ENCODE results near the gene VSTM2L. TPM values are rescaled to one million over a fixed set of nuclear protein-coding genes. Genes with fewer than 3 reads are reported as not detected.

VSTM2L gene
- polyA plus RNA-seq, 2 of the 4 experiments (the other 2 are of a cell fraction): 2.0 to 5.8 TPM

DNA sequence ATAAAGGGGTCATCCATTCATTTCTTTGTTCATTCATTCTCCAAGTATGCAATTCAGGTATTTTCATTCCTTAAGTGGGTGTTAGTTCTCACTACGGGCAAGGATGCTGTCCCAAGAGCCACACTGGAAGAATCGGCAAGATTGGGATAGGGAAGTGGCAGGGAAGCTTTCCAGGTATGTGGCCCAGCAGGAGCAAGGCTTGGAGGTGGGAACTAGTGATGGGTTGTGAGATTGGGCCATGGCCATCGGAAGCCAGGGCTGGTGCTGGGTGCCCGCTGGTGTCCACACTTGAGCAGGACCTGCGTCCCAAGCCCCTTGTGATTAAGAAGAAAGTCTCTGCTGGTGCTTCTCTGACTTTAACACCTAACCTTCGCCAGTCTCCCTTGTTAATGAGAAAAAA lies 15.1 kb downstream of the VSTM2L start:
- no peak for ATAC-seq
- 72% methylated on average over 6 of the region's 6 CpGs for WGBS (ENCODE audit: missing lambda C conversion rate)
- ChIA-PET CTCF (interaction anchor here (1.2 to 1.9 kb wide), 3 partner anchors 15 to 74 kb away, joined by 4 to 7 read pairs (median 4); partner anchors contain the start of gene VSTM2L), POLR2A (no interaction called here)
- TF ChIP-seq CBX8 (IDR thresholded peaks at IDR 0.05) (no peak), RAD21 (conservative IDR thresholded peaks at IDR 0.05 in 1 of 2, IDR thresholded peaks at IDR 0.05 in 1 of 2) (no peak), KDM1A (IDR thresholded peaks at IDR 0.05; ENCODE audit: low read depth) (no peak), RARB (CRISPR knock-in tag; IDR thresholded peaks at IDR 0.05) (no peak), RFX5 (IDR thresholded peaks at IDR 0.05) (no peak), PHF8 (IDR thresholded peaks at IDR 0.05; ENCODE audit: borderline replicate concordance, low read depth) (no peak), TFCP2L1 (CRISPR knock-in tag; IDR thresholded peaks at IDR 0.05) (no peak), HDAC2 (IDR thresholded peaks at IDR 0.05) (no peak), EHF (CRISPR knock-in tag; IDR thresholded peaks at IDR 0.05) (no peak), EP300 (IDR thresholded peaks at IDR 0.05) (no peak), HOXB5 (CRISPR knock-in tag; IDR thresholded peaks at IDR 0.05) (no peak), CEBPB (IDR thresholded peaks at IDR 0.05) (no peak), POLR2AphosphoS2 (conservative IDR thresholded peaks at IDR 0.05; ENCODE audit: low read length) (no peak)
- TF ChIP-seq, protein P1, sequence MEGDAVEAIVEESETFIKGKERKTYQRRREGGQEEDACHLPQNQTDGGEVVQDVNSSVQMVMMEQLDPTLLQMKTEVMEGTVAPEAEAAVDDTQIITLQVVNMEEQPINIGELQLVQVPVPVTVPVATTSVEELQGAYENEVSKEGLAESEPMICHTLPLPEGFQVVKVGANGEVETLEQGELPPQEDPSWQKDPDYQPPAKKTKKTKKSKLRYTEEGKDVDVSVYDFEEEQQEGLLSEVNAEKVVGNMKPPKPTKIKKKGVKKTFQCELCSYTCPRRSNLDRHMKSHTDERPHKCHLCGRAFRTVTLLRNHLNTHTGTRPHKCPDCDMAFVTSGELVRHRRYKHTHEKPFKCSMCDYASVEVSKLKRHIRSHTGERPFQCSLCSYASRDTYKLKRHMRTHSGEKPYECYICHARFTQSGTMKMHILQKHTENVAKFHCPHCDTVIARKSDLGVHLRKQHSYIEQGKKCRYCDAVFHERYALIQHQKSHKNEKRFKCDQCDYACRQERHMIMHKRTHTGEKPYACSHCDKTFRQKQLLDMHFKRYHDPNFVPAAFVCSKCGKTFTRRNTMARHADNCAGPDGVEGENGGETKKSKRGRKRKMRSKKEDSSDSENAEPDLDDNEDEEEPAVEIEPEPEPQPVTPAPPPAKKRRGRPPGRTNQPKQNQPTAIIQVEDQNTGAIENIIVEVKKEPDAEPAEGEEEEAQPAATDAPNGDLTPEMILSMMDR (IDR thresholded peaks at IDR 0.05): no peak
- TF ChIP-seq, protein P2, sequence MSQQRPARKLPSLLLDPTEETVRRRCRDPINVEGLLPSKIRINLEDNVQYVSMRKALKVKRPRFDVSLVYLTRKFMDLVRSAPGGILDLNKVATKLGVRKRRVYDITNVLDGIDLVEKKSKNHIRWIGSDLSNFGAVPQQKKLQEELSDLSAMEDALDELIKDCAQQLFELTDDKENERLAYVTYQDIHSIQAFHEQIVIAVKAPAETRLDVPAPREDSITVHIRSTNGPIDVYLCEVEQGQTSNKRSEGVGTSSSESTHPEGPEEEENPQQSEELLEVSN (IDR thresholded peaks at IDR 0.05; ENCODE audit: borderline replicate concordance, low read depth): no peak
- Histone ChIP-seq H3K4me1 (no peaks in the 10 kb centered on the region; the same call in 2 of the 3 replicates), H3K27ac (no peak overlapping the region), H3K4me3 (no peak overlapping the region), H3K9me3 (no peaks in the 10 kb centered on the region), H3K4me2 (no peak overlapping the region)
- FAIRE-seq: no peak
- DNase-seq (ENCODE audit: low read depth in 1 of 2, low spot score in 1 of 2): no peak

DNA sequence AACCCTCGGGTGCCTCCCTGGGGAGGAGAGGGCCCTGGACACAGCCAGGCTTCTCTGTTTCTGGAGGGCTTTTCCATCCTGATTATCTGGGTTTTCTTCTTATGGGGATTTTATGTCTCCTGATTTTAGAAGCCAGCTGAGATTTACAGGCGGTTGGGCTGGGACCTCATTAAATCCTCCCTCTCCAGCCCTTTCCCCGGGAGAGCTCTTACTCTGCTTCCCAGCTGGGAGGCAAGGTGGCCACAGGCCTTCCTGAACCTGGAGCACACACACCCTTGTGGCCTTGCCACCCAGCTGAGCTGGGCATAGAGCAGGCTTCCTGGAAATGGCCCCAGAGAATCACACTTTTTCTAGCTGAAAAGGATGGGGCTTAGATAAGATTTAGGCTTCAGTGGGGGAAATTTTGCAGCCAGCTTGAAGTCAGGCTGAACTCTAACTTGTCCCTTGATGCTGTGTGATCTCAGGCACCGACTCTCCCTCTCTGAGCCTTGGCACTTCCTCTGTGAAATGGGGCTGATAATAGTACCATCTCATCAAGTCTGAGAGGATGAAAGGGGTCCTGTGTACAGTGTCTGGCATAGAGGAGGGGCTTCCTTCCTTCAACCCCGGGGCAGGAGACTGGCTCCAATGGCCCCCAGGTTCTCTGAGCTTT lies 16.6 kb downstream of the VSTM2L start:
- Histone ChIP-seq H3K9me3 (no peaks in the 10 kb centered on the region), H3K4me1 (no peaks in the 10 kb centered on the region; the same call in 2 of the 3 replicates), H3K4me3 (no peak overlapping the region), H3K27ac (no peak overlapping the region), H3K4me2 (no peak overlapping the region)
- 34% methylated on average over 5 of the region's 5 CpGs for WGBS (ENCODE audit: missing lambda C conversion rate)
- DNase-seq (ENCODE audit: low read depth in 1 of 2, low spot score in 1 of 2): no peak
- ATAC-seq: no peak
- ChIA-PET CTCF (interaction anchor here (1.0 to 1.9 kb wide), 5 partner anchors 12 to 300 kb away, joined by 3 to 7 read pairs (median 4); partner anchors contain the start of gene VSTM2L), POLR2A (no interaction called here)
- no peak for FAIRE-seq
- peak; percentile 26 for TF ChIP-seq ZFP36 (IDR thresholded peaks at IDR 0.05; ENCODE audit: borderline replicate concordance, partially characterized antibody)
- TF ChIP-seq, protein P3, sequence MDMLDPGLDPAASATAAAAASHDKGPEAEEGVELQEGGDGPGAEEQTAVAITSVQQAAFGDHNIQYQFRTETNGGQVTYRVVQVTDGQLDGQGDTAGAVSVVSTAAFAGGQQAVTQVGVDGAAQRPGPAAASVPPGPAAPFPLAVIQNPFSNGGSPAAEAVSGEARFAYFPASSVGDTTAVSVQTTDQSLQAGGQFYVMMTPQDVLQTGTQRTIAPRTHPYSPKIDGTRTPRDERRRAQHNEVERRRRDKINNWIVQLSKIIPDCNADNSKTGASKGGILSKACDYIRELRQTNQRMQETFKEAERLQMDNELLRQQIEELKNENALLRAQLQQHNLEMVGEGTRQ (IDR thresholded peaks at IDR 0.05): no peak

DNA sequence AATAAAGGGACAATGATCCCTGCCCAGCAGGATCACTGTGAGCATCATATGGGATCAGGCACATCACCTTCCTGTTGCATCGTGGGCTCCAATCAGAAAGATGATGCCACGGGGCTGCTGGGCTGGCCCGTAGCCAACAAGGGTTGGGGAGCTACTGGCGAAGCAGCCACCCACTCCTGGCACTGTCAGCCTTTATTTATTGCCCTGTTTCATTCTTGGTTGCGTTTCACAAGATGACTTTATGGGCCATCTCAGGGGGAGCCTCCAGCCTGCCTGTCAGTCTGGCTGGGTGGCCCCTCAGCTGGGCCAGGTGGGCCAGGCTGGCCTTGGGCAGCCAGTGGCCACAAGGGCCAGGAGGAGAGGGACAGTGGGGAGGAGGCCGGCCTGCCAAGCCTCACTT lies 17.3 kb downstream of the VSTM2L start:
- no peak for FAIRE-seq
- ChIA-PET CTCF (interaction anchor here (1.0 to 1.3 kb wide), 3 partner anchors 12 to 299 kb away, joined by 3 to 4 read pairs (median 3); partner anchors contain the start of gene VSTM2L), POLR2A (no interaction called here)
- no peak for ATAC-seq
- no peaks in the 10 kb centered on the region for H3K9me3 ChIP-seq
- H3K4me3 ChIP-seq: no peak overlapping the region
- no peak overlapping the region for H3K4me2 ChIP-seq
- TF ChIP-seq MYC (IDR thresholded peaks at IDR 0.05; ENCODE audit: borderline replicate concordance, low read length) (no peak), FOSB (CRISPR knock-in tag; IDR thresholded peaks at IDR 0.05) (no peak), KDM1A (IDR thresholded peaks at IDR 0.05; ENCODE audit: low read depth) (no peak), CBX8 (IDR thresholded peaks at IDR 0.05) (no peak), EP300 (IDR thresholded peaks at IDR 0.05) (no peak), TP53 (CRISPR knock-in tag; IDR thresholded peaks at IDR 0.05) (no peak), EHMT2 (IDR thresholded peaks at IDR 0.05; ENCODE audit: low read depth) (no peak), HOXB5 (CRISPR knock-in tag; IDR thresholded peaks at IDR 0.05) (no peak), BHLHE40 (IDR thresholded peaks at IDR 0.05; ENCODE audit: low read depth, low read length) (no peak), GATA3 (IDR thresholded peaks at IDR 0.05; ENCODE audit: borderline replicate concordance) (no peak)
- TF ChIP-seq, protein P4, sequence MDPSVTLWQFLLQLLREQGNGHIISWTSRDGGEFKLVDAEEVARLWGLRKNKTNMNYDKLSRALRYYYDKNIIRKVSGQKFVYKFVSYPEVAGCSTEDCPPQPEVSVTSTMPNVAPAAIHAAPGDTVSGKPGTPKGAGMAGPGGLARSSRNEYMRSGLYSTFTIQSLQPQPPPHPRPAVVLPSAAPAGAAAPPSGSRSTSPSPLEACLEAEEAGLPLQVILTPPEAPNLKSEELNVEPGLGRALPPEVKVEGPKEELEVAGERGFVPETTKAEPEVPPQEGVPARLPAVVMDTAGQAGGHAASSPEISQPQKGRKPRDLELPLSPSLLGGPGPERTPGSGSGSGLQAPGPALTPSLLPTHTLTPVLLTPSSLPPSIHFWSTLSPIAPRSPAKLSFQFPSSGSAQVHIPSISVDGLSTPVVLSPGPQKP (IDR thresholded peaks at IDR 0.05; ENCODE audit: low read depth, low read length): no peak
- TF ChIP-seq, protein P2 (IDR thresholded peaks at IDR 0.05; ENCODE audit: borderline replicate concordance, low read depth): no peak
- no peak for DNase-seq (ENCODE audit: low read depth in 1 of 2, low spot score in 1 of 2)
- no peaks in the 10 kb centered on the region; the same call in 2 of the 3 replicates for H3K4me1 ChIP-seq
- 43% methylated on average over 6 of the region's 6 CpGs for WGBS (ENCODE audit: missing lambda C conversion rate)
- H3K27ac ChIP-seq: no peak overlapping the region
